GM12873 (cell line): Measurements from ENCODE around the gene RHBDF2.

Source experiments
- CTCF ChIP-seq: IDR thresholded peaks from 2 replicates; pipeline ENCODE4 v1.5.1; 2012; ENCODE audit warnings: low read depth, mild to moderate bottlenecking, moderate library complexity, low read length, control low read depth; ENCODE audit not compliant: insufficient read depth; ENCODE audit errors: missing control alignments

The RHBDF2 gene

GRCh38 chr17:76469076-76469990, 31.9 kb downstream of the RHBDF2 start:
- no peak for TF ChIP-seq CTCF

- TF ChIP-seq CTCF: no peak
These were observed 32.6 kb downstream of the RHBDF2 start for GRCh38 chr17:76468634-76469010.

- TF ChIP-seq CTCF: no peak
These were observed 33.2 kb downstream of the RHBDF2 start for GRCh38 chr17:76467809-76468633.

- TF ChIP-seq CTCF: no peak
These were observed 33.9 kb downstream of the RHBDF2 start, which contains the start of gene AANAT for GRCh38 chr17:76467366-76467765. AANAT (plus strand) TSS chr17:76467603; CDS start chr17:76468747, 1,144 bp downstream.

- no peak for TF ChIP-seq CTCF
These were observed 34.5 kb downstream of the RHBDF2 start for GRCh38 chr17:76466775-76467130.

- no peak for TF ChIP-seq CTCF
These were observed 38.5 kb downstream of the RHBDF2 start for GRCh38 chr17:76462556-76463290.
